ENCODE measurements around the gene METAP1D. TPM values are rescaled to one million over a fixed set of nuclear protein-coding genes. Genes with fewer than 3 reads are reported as not detected.
"Not testable (repeated sequence)": the region's sequence is repeated elsewhere in the genome, so short reads cannot be mapped to it uniquely, and the experiment has no call there.

METAP1D gene
- total RNA-seq, 1 experiment from 2014 or later = 8.6 TPM

DNA sequence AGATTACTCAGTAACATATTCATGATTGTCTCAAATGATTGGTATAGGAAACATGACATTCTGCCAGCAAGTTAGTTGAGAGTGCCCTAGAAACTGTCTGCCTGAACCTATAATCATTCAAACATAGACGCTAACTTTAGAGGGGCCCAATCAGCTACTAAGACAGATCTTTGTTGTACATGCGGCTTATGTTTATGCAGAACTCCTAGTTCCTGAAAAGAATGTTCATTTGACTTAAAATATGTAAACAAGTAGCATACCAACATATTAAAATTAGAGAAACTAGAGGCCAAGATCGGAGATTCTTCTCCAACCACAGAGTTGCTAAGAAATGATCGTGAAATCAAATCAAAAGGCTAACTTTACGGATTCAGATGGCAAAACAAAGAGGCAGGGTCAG is 4.2 kb upstream of the METAP1D start:
- ChIA-PET CTCF (interaction anchor here (0.7 kb wide), 1 partner anchor 761 kb away, joined by 3 read pairs; no protein-coding TSS in a partner anchor), POLR2A (no interaction called here)
- peaks cover 3% of the 10 kb centered on the region for H3K4me1 ChIP-seq (ENCODE audit: control insufficient read depth, insufficient read depth, low read length)
- H3K36me3 ChIP-seq (ENCODE audit: control insufficient read depth, insufficient read depth, low read length) = no peaks in the 10 kb centered on the region
- ATAC-seq (no peak), DNase-seq (ENCODE audit: low read depth, low spot score) (no peak)
- H3K27me3 ChIP-seq (ENCODE audit: control insufficient read depth, insufficient read depth, low read length) = no peaks in the 10 kb centered on the region
- intact Hi-C loops (cut with micrococcal nuclease; ENCODE audit: unreplicated experiment) = loop anchor here (10.0 kb wide), 1 partner anchor 109 kb away; the partner anchor contains the start of gene DLX2
- in situ Hi-C loops (cut with HindIII; ENCODE audit: low pct_unique_long_range_greater_than_20kb, low sequenced_read_pairs) = no loop called here
- no peak for TF ChIP-seq POLR2AphosphoS5 (IDR thresholded peaks at IDR 0.05; ENCODE audit: low read depth, low read length)
- TF ChIP-seq, protein P1, sequence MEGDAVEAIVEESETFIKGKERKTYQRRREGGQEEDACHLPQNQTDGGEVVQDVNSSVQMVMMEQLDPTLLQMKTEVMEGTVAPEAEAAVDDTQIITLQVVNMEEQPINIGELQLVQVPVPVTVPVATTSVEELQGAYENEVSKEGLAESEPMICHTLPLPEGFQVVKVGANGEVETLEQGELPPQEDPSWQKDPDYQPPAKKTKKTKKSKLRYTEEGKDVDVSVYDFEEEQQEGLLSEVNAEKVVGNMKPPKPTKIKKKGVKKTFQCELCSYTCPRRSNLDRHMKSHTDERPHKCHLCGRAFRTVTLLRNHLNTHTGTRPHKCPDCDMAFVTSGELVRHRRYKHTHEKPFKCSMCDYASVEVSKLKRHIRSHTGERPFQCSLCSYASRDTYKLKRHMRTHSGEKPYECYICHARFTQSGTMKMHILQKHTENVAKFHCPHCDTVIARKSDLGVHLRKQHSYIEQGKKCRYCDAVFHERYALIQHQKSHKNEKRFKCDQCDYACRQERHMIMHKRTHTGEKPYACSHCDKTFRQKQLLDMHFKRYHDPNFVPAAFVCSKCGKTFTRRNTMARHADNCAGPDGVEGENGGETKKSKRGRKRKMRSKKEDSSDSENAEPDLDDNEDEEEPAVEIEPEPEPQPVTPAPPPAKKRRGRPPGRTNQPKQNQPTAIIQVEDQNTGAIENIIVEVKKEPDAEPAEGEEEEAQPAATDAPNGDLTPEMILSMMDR (IDR thresholded peaks at IDR 0.05) = no peak
- TF ChIP-seq SIN3A (IDR thresholded peaks at IDR 0.05; ENCODE audit: borderline replicate concordance, insufficient read depth, low read depth, low read length) = no peak
- TF ChIP-seq, protein P2, sequence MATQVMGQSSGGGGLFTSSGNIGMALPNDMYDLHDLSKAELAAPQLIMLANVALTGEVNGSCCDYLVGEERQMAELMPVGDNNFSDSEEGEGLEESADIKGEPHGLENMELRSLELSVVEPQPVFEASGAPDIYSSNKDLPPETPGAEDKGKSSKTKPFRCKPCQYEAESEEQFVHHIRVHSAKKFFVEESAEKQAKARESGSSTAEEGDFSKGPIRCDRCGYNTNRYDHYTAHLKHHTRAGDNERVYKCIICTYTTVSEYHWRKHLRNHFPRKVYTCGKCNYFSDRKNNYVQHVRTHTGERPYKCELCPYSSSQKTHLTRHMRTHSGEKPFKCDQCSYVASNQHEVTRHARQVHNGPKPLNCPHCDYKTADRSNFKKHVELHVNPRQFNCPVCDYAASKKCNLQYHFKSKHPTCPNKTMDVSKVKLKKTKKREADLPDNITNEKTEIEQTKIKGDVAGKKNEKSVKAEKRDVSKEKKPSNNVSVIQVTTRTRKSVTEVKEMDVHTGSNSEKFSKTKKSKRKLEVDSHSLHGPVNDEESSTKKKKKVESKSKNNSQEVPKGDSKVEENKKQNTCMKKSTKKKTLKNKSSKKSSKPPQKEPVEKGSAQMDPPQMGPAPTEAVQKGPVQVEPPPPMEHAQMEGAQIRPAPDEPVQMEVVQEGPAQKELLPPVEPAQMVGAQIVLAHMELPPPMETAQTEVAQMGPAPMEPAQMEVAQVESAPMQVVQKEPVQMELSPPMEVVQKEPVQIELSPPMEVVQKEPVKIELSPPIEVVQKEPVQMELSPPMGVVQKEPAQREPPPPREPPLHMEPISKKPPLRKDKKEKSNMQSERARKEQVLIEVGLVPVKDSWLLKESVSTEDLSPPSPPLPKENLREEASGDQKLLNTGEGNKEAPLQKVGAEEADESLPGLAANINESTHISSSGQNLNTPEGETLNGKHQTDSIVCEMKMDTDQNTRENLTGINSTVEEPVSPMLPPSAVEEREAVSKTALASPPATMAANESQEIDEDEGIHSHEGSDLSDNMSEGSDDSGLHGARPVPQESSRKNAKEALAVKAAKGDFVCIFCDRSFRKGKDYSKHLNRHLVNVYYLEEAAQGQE (IDR thresholded peaks at IDR 0.05; ENCODE audit: insufficient read depth in 1 of 2, low read depth in 2 of 2, low read length in 1 of 2) = no peak
- no peak for TF ChIP-seq TCF7L2 (IDR thresholded peaks at IDR 0.05; ENCODE audit: low read depth, low read length)
- BruUV-seq (replicated peaks) = no TSS peak
- H3K27ac ChIP-seq (ENCODE audit: low read length) = no peak overlapping the region
- H3K4me3 ChIP-seq (ENCODE audit: low read depth in 2 of 2, low read length in 2 of 2) = no peak overlapping the region
- no peaks in the 10 kb centered on the region for H3K9me3 ChIP-seq (ENCODE audit: control insufficient read depth, insufficient read depth, low read depth, low read length)

DNA sequence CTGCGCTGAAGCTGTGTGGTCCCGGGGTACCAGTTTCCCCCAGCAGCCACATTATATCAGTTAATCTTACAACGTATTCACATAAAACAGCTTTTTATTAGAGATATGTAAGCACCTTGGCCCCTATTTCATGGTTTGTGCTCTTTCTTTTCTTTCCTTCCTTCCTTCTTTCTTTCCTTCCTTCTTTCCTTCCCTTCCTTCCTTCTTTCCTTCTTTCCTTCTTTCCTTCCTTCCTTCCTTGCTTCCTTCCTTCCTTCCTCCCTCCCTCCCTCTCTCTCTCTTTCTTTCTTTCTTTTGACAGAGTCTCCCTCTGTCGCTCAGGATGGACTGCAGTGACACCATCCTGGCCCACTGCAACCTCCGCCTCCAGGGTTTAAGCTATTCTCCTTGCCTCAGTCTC is 3.7 kb upstream of the METAP1D start:
- Histone ChIP-seq H3K4me1 (ENCODE audit: control insufficient read depth, insufficient read depth, low read length) (peaks cover 7% of the 10 kb centered on the region), H3K9me3 (ENCODE audit: control insufficient read depth, insufficient read depth, low read depth, low read length) (no peaks in the 10 kb centered on the region), H3K4me3 (ENCODE audit: low read depth in 2 of 2, low read length in 2 of 2) (no peak overlapping the region), H3K27me3 (ENCODE audit: control insufficient read depth, insufficient read depth, low read length) (no peaks in the 10 kb centered on the region), H3K27ac (ENCODE audit: low read length) (no peak overlapping the region), H3K36me3 (ENCODE audit: control insufficient read depth, insufficient read depth, low read length) (no peaks in the 10 kb centered on the region)
- BruUV-seq (replicated peaks) = no TSS peak
- ATAC-seq (no peak), DNase-seq (ENCODE audit: low read depth, low spot score) (no peak)
- ChIA-PET CTCF (interaction anchor here (0.7 kb wide), 1 partner anchor 761 kb away, joined by 3 read pairs; no protein-coding TSS in a partner anchor), POLR2A (no interaction called here)
- TF ChIP-seq, protein P2 (IDR thresholded peaks at IDR 0.05; ENCODE audit: insufficient read depth in 1 of 2, low read depth in 2 of 2, low read length in 1 of 2) = no peak
- TF ChIP-seq, protein P1 (IDR thresholded peaks at IDR 0.05) = no peak
- TF ChIP-seq SIN3A (IDR thresholded peaks at IDR 0.05; ENCODE audit: borderline replicate concordance, insufficient read depth, low read depth, low read length) (no peak), POLR2AphosphoS5 (IDR thresholded peaks at IDR 0.05; ENCODE audit: low read depth, low read length) (no peak), TCF7L2 (IDR thresholded peaks at IDR 0.05; ENCODE audit: low read depth, low read length) (no peak)
- intact Hi-C loops (cut with micrococcal nuclease; ENCODE audit: unreplicated experiment) (loop anchor here (10.0 kb wide), 1 partner anchor 109 kb away; the partner anchor contains the start of gene DLX2), in situ Hi-C loops (cut with HindIII; ENCODE audit: low pct_unique_long_range_greater_than_20kb, low sequenced_read_pairs) (no loop called here)

DNA sequence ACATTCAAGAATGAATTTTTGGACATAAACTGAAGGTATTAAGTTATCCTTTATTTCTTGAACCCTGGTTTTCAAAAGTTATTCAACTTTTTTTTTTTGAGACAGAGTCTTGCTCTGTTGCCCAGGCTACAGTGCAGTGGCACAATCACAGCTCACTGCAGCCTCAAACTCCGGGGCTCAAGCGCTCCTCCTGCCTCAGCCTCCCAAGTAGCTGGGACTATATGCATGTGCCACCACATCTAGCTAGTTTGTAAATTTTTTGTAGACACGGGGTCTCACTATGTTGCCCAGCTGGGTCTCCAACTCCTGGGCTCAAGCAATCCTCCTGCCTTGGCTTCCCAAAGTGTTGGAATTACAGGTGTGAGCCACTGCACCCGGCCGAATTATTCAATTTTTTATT is 2.7 kb upstream of the METAP1D start:
- H3K27me3 ChIP-seq (ENCODE audit: control insufficient read depth, insufficient read depth, low read length); CTCF ChIA-PET; ATAC-seq; H3K9me3 ChIP-seq (ENCODE audit: control insufficient read depth, insufficient read depth, low read depth, low read length); DNase-seq (ENCODE audit: low read depth, low spot score); H3K4me3 ChIP-seq (ENCODE audit: low read depth in 2 of 2, low read length in 2 of 2); H3K27ac ChIP-seq (ENCODE audit: low read length); POLR2A ChIA-PET; H3K4me1 ChIP-seq (ENCODE audit: control insufficient read depth, insufficient read depth, low read length); BruUV-seq (replicated peaks); in situ Hi-C loops (cut with HindIII; ENCODE audit: low pct_unique_long_range_greater_than_20kb, low sequenced_read_pairs); H3K36me3 ChIP-seq (ENCODE audit: control insufficient read depth, insufficient read depth, low read length): not testable (repeated sequence)
- intact Hi-C loops (cut with micrococcal nuclease; ENCODE audit: unreplicated experiment) = loop anchor here (10.0 kb wide), 1 partner anchor 108 kb away; the partner anchor contains the start of gene DLX2

Data from Panc1 (cell line).